Natural killer cell (primary cell): ENCODE measurements around the gene CCDC182. TPM values are rescaled to one million over a fixed set of nuclear protein-coding genes. Genes with fewer than 3 reads are reported as not detected.

Experiments used
- ATAC-seq, 3 donors: fragments of 150-1000 bp in 2 of 3; fragments of 200-7000 bp in 1 of 3; cut with Tn5 transposase; 1 replicate in 1 of 3; 2 replicates in 2 of 3; pipeline ENCODE4 v1.10.0; 2021; ENCODE audit warnings: mild to moderate bottlenecking in 2 of 3, moderate library complexity in 2 of 3
- DNase-seq, 2 donors: peaks; one replicate each; pipeline versions ENCODE4 v3.0.0 to v3.0.0-alpha.2; 2013 to 2021; ENCODE audit warnings: mixed read lengths in 1 of 2
- H3K27ac ChIP-seq: one replicate; pipeline ENCODE4 v1.5.1; 2013; ENCODE audit warnings: mild to moderate bottlenecking, low read length
- H3K27me3 ChIP-seq: one replicate; pipeline ENCODE4 v1.6.1; 2013; ENCODE audit warnings: low read length; ENCODE audit not compliant: control insufficient read depth, insufficient read depth
- H3K36me3 ChIP-seq: one replicate; pipeline ENCODE4 v1.6.1; 2013; ENCODE audit warnings: low read length; ENCODE audit not compliant: control insufficient read depth, insufficient read depth
- H3K4me1 ChIP-seq: one replicate; pipeline ENCODE4 v1.6.1; 2013; ENCODE audit warnings: low read length; ENCODE audit not compliant: control insufficient read depth, insufficient read depth
- H3K4me3 ChIP-seq: one replicate; pipeline ENCODE4 v1.5.1; 2013; ENCODE audit warnings: low read length
- H3K9me3 ChIP-seq: one replicate; pipeline ENCODE4 v1.6.1; 2013; ENCODE audit warnings: low read length; ENCODE audit not compliant: control insufficient read depth, insufficient read depth
- H3K27ac Mint-ChIP-seq, 2 donors: one replicate each; pipeline ENCODE4 v1.8.0; 2022; ENCODE audit warnings: mild to moderate bottlenecking in 2 of 2, mixed read lengths in 2 of 2, moderate library complexity in 1 of 2
- H3K27me3 Mint-ChIP-seq, 2 donors: one replicate each; pipeline ENCODE4 v1.8.0; 2022; ENCODE audit warnings: low read depth in 2 of 2, mixed read lengths in 2 of 2
- H3K36me3 Mint-ChIP-seq: one replicate; pipeline ENCODE4 v1.8.0; 2022; ENCODE audit warnings: mixed read lengths
- H3K4me1 Mint-ChIP-seq, 2 donors: one replicate each; pipeline ENCODE4 v1.8.0; 2022; ENCODE audit warnings: mixed read lengths in 2 of 2
- H3K4me3 Mint-ChIP-seq: one replicate; pipeline ENCODE4 v1.8.0; 2022; ENCODE audit warnings: mild to moderate bottlenecking, moderate library complexity, mixed read lengths
- H3K9me3 Mint-ChIP-seq, 2 donors: one replicate each; pipeline ENCODE4 v1.8.0; 2022; ENCODE audit warnings: mixed read lengths in 2 of 2
- WGBS: methylation state at CpG from one replicate; pipeline ENCODE4 v1.1.7; 2013; ENCODE audit warnings: missing lambda C conversion rate; ENCODE audit not compliant: insufficient coverage; 5-methylcytosine and 5-hydroxymethylcytosine counted together
- intact Hi-C: fragments of 100-400 bp; cut with micrococcal nuclease; formaldehyde crosslinking; loops from one replicate; pipeline ENCODE4 v1.14.2; 2022
- total RNA-seq, 4 donors: library from RNA; stranded (reverse); fragments of 120-200 nt in 1 of 4; gene quantifications; one replicate each; pipeline versions ENCODE4 v1.2.3 to v1.2.4, GENCODE V29; 2013 to 2022
- TF ChIP-seq, protein P1 (sequence below): fragments of 200-600 bp; IDR thresholded peaks from one replicate; pipeline ENCODE4 v1.8.0; 2022; ENCODE audit warnings: antibody characterized with exemption

The CCDC182 gene
- total RNA-seq, 3 donors from 2014 or later (not counting 1 experiment from before 2014, with no cell fraction given): not detected

DNA sequence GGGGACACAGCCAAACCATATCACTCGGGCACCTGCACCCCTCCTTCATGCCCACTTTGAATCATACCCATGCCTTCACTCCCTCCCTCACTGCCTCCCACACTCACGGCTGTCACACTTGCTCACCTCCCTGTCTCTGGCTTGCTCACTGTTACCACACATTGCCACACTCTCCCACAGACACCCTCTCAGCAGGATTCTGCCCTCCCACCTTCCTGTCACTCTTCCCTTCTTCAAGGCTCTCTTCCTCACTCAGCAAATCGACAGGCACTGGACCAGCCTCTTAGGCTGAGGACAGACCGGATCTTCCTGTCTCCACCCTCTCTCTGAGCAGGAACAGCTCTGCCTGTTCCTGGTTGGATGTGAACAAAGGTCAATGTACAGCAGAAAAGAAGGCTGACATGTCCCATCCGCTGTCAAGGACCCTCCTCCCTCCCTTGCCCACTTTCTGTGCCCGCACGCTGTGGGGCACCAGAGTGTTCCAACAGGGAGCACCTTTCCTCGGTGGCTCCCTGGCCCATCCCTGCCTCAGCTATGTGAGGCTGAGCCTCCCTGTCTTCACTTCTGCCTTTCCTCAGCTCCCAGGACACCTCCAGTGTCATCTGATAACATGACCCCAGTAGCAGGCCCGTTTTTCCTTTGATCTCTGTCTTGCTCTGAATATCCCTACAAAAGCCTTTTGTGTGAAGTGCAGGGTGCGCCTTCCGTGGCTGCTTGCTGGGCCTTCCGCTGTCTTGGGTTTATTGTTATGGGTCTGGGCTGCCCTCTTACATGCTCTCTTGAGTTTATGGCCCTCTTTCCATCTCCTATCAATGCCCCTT, 47.0 kb downstream of the CCDC182 start:
- no peaks in the 10 kb centered on the region for H3K9me3 ChIP-seq
- TF ChIP-seq, protein P1, sequence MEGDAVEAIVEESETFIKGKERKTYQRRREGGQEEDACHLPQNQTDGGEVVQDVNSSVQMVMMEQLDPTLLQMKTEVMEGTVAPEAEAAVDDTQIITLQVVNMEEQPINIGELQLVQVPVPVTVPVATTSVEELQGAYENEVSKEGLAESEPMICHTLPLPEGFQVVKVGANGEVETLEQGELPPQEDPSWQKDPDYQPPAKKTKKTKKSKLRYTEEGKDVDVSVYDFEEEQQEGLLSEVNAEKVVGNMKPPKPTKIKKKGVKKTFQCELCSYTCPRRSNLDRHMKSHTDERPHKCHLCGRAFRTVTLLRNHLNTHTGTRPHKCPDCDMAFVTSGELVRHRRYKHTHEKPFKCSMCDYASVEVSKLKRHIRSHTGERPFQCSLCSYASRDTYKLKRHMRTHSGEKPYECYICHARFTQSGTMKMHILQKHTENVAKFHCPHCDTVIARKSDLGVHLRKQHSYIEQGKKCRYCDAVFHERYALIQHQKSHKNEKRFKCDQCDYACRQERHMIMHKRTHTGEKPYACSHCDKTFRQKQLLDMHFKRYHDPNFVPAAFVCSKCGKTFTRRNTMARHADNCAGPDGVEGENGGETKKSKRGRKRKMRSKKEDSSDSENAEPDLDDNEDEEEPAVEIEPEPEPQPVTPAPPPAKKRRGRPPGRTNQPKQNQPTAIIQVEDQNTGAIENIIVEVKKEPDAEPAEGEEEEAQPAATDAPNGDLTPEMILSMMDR: no peak
- H3K4me3 ChIP-seq: no peak overlapping the region
- no peak overlapping the region for H3K4me3 Mint-ChIP-seq
- no peaks in the 10 kb centered on the region for H3K27me3 Mint-ChIP-seq
- no peaks in the 10 kb centered on the region for H3K9me3 Mint-ChIP-seq
- no peak overlapping the region for H3K27ac Mint-ChIP-seq
- H3K4me1 Mint-ChIP-seq: peaks cover 7 to 10% of the 10 kb centered on the region in 2 donors
- DNase-seq: no peak
- no peaks in the 10 kb centered on the region for H3K36me3 Mint-ChIP-seq
- 77% methylated on average over 12 of the region's 12 CpGs for WGBS
- peak in 2 of 3 donors; percentile 21 to 24 for ATAC-seq
- H3K27me3 ChIP-seq: no peaks in the 10 kb centered on the region
- peaks cover 18% of the 10 kb centered on the region for H3K4me1 ChIP-seq
- intact Hi-C loops: no loop called here
- H3K27ac ChIP-seq: peak overlapping the region; percentile 60
- H3K36me3 ChIP-seq: no peaks in the 10 kb centered on the region

DNA sequence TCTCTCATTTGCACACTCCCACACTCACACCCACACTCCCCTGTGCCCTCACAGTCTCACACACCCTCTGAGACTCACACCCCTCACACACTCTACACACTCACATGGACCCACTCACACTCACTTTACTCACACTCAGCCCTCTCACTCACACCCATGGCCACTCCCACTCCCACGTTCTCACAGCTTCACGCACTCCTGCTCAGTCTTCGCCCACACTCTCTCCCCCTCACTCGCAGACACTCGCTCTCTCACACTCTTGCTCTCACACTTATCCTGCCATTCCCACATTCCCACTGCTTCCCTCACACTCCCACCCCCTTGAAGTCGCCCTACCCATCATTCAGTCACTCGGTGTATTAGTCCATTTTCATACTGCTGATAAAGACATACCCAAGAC, 47.9 kb downstream of the CCDC182 start:
- Mint-ChIP-seq H3K9me3 (peaks cover 0 to 3% of the 10 kb centered on the region in 2 donors), H3K4me3 (no peak overlapping the region), H3K27me3 (no peaks in the 10 kb centered on the region), H3K36me3 (no peaks in the 10 kb centered on the region), H3K4me1 (peaks cover 14 to 18% of the 10 kb centered on the region in 2 donors), H3K27ac (no peak overlapping the region)
- H3K4me1 ChIP-seq: peaks cover 18% of the 10 kb centered on the region
- intact Hi-C loops: no loop called here
- no peak overlapping the region for H3K4me3 ChIP-seq
- no peaks in the 10 kb centered on the region for H3K27me3 ChIP-seq
- no peaks in the 10 kb centered on the region for H3K36me3 ChIP-seq
- ATAC-seq: no peak
- TF ChIP-seq, protein P1: no peak
- H3K9me3 ChIP-seq: no peaks in the 10 kb centered on the region
- H3K27ac ChIP-seq: no peak overlapping the region
- WGBS: 82% methylated on average over 7 of the region's 7 CpGs
- no peak for DNase-seq

DNA sequence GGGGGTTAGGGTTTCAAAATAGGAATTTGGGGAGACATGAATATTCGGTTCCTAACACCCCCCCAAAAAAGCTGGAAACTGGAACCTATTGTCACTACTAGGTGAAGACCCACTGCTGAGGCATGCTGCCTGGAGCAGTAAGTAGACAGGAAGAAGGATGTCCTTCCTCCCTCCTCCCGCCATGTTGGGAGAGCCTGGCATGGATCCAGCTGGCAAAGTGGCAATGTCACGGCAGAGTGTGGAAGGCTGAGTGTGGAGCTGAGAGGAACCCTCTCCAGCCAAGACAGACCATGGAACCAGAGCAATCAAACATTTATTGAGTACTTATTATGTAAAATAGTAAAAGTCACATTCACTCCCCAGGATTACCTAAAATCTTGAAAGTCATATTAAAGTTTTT, 49.0 kb downstream of the CCDC182 start:
- Histone ChIP-seq H3K27ac (no peak overlapping the region), H3K4me3 (no peak overlapping the region), H3K36me3 (no peaks in the 10 kb centered on the region), H3K27me3 (no peaks in the 10 kb centered on the region), H3K4me1 (peaks cover 18% of the 10 kb centered on the region), H3K9me3 (no peaks in the 10 kb centered on the region)
- Mint-ChIP-seq H3K27me3 (no peaks in the 10 kb centered on the region), H3K36me3 (no peaks in the 10 kb centered on the region), H3K9me3 (peaks cover 0 to 3% of the 10 kb centered on the region in 2 donors), H3K27ac (no peak overlapping the region), H3K4me3 (no peak overlapping the region), H3K4me1 (peaks cover 14 to 18% of the 10 kb centered on the region in 2 donors)
- no peak for DNase-seq
- intact Hi-C loops: no loop called here
- no peak for ATAC-seq
- WGBS: 100% methylated on average over 1 of the region's 3 CpGs
- TF ChIP-seq, protein P1: no peak

Other genes starting within 250 kb of the CCDC182 start
- 10 to 100 TPM; 12.8 to 17.3 (median 17.2) TPM for gene MRPS23, start 104.7 kb upstream of the CCDC182 start, total RNA-seq
- 1 to 10 TPM; 1.5 to 3.7 (median 2.6) TPM for gene CUEDC1, start 210.1 kb upstream of the CCDC182 start, total RNA-seq
- 10 to 100 TPM; 49.8 to 64.6 (median 63.4) TPM for gene VEZF1, start 243.0 kb upstream of the CCDC182 start, total RNA-seq